ENCODE results near the gene KAT2B. TPM values are rescaled to one million over a fixed set of nuclear protein-coding genes. Genes with fewer than 3 reads are reported as not detected.

Gene KAT2B
- total RNA-seq, 4 donors from 2014 or later, result 30.8 to 57.3 (median 44.0) TPM

- peaks cover 9 to 20% (median 9%) of the 10 kb centered on the region in 3 donors for H3K4me1 ChIP-seq
- ATAC-seq, result peak; percentile 83
- peaks cover 0 to 8% of the 10 kb centered on the region in 2 donors for H3K36me3 ChIP-seq
- no peaks in the 10 kb centered on the region for H3K27me3 ChIP-seq
- no peaks in the 10 kb centered on the region for H3K9me3 ChIP-seq
- TF ChIP-seq CTCF (IDR thresholded peaks at IDR 0.05) (no peak), POLR2AphosphoS5 (IDR thresholded peaks at IDR 0.05) (peak; percentile 67), POLR2A (IDR thresholded peaks at IDR 0.05) (no peak)
- peak overlapping the region in 2 of 4 donors; percentile 12 to 17 for H3K27ac ChIP-seq
- 14% methylated on average over 2 to 5 of the region's 8 CpGs for WGBS, 2 donors (ENCODE audit: low coverage in 1 of 2)
- H3K4me3 ChIP-seq, result no peak overlapping the region
These were observed 40.8 kb downstream of the KAT2B start for GRCh38 chr3:20080956-20081554.

DNA sequence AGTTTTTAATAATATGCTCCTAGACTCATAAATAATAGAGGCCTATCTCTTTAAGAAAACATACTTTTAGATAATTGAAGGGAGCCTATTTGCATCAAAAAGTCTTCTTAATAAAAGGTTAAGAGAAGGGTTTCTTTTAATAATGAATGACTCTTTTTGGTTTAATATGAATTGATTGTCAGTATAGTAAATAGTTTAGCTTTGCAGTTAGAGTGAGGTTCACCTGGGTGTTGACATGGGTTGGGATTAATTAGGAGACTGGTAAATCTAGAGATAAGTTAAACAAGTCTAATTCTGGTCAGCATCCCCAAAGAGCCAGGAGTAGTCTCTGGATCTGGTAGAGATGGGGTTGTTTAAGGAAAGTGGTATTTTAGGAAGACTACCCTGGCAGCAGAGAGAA, 43.0 kb downstream of the KAT2B start:
- TF ChIP-seq EP300 (IDR thresholded peaks at IDR 0.05) (no peak), POLR2AphosphoS5 (IDR thresholded peaks at IDR 0.05) (no peak), POLR2A (IDR thresholded peaks at IDR 0.05) (no peak), CTCF (IDR thresholded peaks at IDR 0.05) (no peak)
- Histone ChIP-seq H3K4me1 (peaks cover 9 to 20% (median 9%) of the 10 kb centered on the region in 3 donors), H3K36me3 (peaks cover 0 to 15% of the 10 kb centered on the region in 2 donors), H3K4me3 (no peak overlapping the region), H3K27ac (no peak overlapping the region), H3K9me3 (no peaks in the 10 kb centered on the region), H3K27me3 (no peaks in the 10 kb centered on the region)
- ATAC-seq, result no peak

GRCh38 chr3:20083953-20084352, 43.7 kb downstream of the KAT2B start:
- Histone ChIP-seq H3K9me3 (no peaks in the 10 kb centered on the region), H3K27ac (no peak overlapping the region), H3K36me3 (peaks cover 0 to 17% of the 10 kb centered on the region in 2 donors), H3K4me3 (no peak overlapping the region), H3K27me3 (no peaks in the 10 kb centered on the region), H3K4me1 (peaks cover 9 to 20% (median 9%) of the 10 kb centered on the region in 3 donors)
- TF ChIP-seq POLR2AphosphoS5 (IDR thresholded peaks at IDR 0.05) (no peak), EP300 (IDR thresholded peaks at IDR 0.05) (no peak), CTCF (IDR thresholded peaks at IDR 0.05) (no peak), POLR2A (IDR thresholded peaks at IDR 0.05) (no peak)
- no peak for ATAC-seq
- 91% methylated on average over 2 of the region's 2 CpGs for WGBS, 2 donors (ENCODE audit: low coverage in 1 of 2)

DNA sequence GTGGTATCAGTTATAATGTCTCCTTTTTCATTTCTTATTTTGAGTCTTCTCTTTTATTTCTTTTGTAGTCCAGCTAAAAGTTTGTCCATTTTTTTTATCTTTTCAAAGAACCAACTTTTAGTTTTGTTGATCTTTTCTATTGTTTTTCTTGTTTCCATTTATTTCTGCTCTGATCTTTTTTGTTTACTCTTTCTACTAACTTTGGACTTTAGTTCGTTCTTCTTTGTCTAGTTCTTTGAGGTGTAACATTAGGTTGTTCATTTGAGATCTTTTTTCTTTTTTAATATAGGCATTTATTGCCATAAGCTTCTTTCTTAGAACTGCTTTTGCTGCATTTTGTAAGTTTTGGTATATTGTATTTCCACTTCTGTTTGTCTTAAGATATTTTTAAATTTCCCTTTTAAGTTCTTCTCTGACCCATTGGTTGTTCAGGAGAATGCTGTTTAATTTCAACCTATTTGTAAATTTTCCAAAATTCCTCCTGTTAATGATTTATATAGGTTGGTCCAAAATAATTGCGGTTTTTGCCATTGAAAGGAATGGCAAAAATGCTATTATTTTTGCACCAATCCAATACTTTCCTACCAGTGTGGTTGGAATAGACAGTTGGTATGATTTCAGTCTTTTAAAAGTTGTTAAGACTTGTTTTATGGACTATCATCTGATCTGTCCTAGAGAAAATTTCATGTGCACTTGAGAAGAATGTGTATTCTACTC, 51.2 kb downstream of the KAT2B start:
- H3K9me3 ChIP-seq, result peaks cover 0 to 9% (median 0%) of the 10 kb centered on the region in 3 donors
- WGBS, 2 donors (ENCODE audit: low coverage in 1 of 2), result 70 to 91% methylated on average over 2 of the region's 2 CpGs
- ATAC-seq, result no peak
- H3K27ac ChIP-seq, result no peak overlapping the region
- no peak for TF ChIP-seq EP300 (IDR thresholded peaks at IDR 0.05)
- no peak for TF ChIP-seq POLR2AphosphoS5 (IDR thresholded peaks at IDR 0.05)
- TF ChIP-seq POLR2A (IDR thresholded peaks at IDR 0.05), result no peak
- no peak for TF ChIP-seq CTCF (IDR thresholded peaks at IDR 0.05)
- peaks cover 0 to 30% of the 10 kb centered on the region in 2 donors for H3K36me3 ChIP-seq
- H3K27me3 ChIP-seq, result no peaks in the 10 kb centered on the region
- no peak overlapping the region for H3K4me3 ChIP-seq
- H3K4me1 ChIP-seq, result peaks cover 0 to 8% (median 0%) of the 10 kb centered on the region in 3 donors

DNA sequence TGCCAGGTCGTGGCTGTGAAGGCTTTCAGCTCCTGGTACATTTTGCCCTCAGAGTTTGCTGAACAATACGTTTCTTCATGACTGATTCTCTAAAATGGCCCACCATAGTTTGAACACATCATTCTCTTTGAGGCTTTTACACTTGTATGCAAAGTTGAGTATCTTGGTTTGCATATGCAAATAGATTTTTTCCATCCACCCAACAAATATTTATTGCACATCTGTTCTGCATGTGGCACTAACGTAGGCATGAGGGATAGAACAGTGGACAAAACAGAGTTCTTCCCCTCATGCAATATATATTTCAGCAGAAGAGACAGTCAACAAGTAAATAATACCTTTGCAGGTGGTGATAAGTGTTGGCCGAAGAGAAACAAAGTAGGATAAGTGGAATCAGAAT, 55.2 kb downstream of the KAT2B start:
- H3K27ac ChIP-seq, result no peak overlapping the region
- TF ChIP-seq EP300 (IDR thresholded peaks at IDR 0.05) (no peak), POLR2AphosphoS5 (IDR thresholded peaks at IDR 0.05) (no peak), POLR2A (IDR thresholded peaks at IDR 0.05) (no peak), CTCF (IDR thresholded peaks at IDR 0.05) (no peak)
- no peak overlapping the region for H3K4me3 ChIP-seq
- H3K9me3 ChIP-seq, result no peaks in the 10 kb centered on the region
- H3K27me3 ChIP-seq, result no peaks in the 10 kb centered on the region
- ATAC-seq, result no peak
- WGBS, 2 donors (ENCODE audit: low coverage in 1 of 2), result 88 to 98% methylated on average over 3 to 4 of the region's 4 CpGs
- H3K4me1 ChIP-seq, result peaks cover 0 to 25% (median 2%) of the 10 kb centered on the region in 3 donors
- H3K36me3 ChIP-seq, result peaks cover 0 to 26% of the 10 kb centered on the region in 2 donors

Measured in gastroesophageal sphincter (tissue), 4 donors.